IPS-18a (cell line): ENCODE results near the gene ZCCHC7.

Source experiments
- H3K27ac ChIP-seq: one replicate; pipeline ENCODE4 v1.5.1; 2013; ENCODE audit warnings: low read length
- H3K27me3 ChIP-seq: one replicate; pipeline ENCODE4 v1.6.1; 2013; ENCODE audit warnings: mild to moderate bottlenecking, low read length; ENCODE audit not compliant: control insufficient read depth, insufficient read depth
- H3K36me3 ChIP-seq: one replicate; pipeline ENCODE4 v1.6.1; 2013; ENCODE audit warnings: low read depth, low read length; ENCODE audit not compliant: control insufficient read depth
- H3K4me1 ChIP-seq: one replicate; pipeline ENCODE4 v1.6.1; 2013; ENCODE audit warnings: low read depth, low read length; ENCODE audit not compliant: control insufficient read depth
- H3K4me3 ChIP-seq: one replicate; pipeline ENCODE4 v1.5.1; 2013; ENCODE audit warnings: low read length
- H3K9ac ChIP-seq: one replicate; pipeline ENCODE4 v1.6.1; 2013; ENCODE audit warnings: mild to moderate bottlenecking, low read length, moderate library complexity
- H3K9me3 ChIP-seq: one replicate; pipeline ENCODE4 v1.6.1; 2013; ENCODE audit warnings: low read depth, low read length; ENCODE audit not compliant: control insufficient read depth

The ZCCHC7 gene

GRCh38 chr9:37335238-37335637 is 214.9 kb downstream of the ZCCHC7 start:
- Histone ChIP-seq H3K27ac (no peak overlapping the region), H3K4me3 (no peak overlapping the region), H3K9me3 (no peaks in the 10 kb centered on the region), H3K4me1 (peaks cover 24% of the 10 kb centered on the region), H3K27me3 (no peaks in the 10 kb centered on the region), H3K9ac (no peak overlapping the region), H3K36me3 (no peaks in the 10 kb centered on the region)

GRCh38 chr9:37336150-37336549 is 215.8 kb downstream of the ZCCHC7 start:
- Histone ChIP-seq H3K27ac (no peak overlapping the region), H3K4me3 (no peak overlapping the region), H3K9ac (no peak overlapping the region), H3K9me3 (no peaks in the 10 kb centered on the region), H3K4me1 (peaks cover 27% of the 10 kb centered on the region), H3K36me3 (no peaks in the 10 kb centered on the region), H3K27me3 (no peaks in the 10 kb centered on the region)

GRCh38 chr9:37337301-37337890 is 217.0 kb downstream of the ZCCHC7 start:
- no peaks in the 10 kb centered on the region for H3K36me3 ChIP-seq

GRCh38 chr9:37338218-37338617 is 217.8 kb downstream of the ZCCHC7 start:
- Histone ChIP-seq H3K36me3 (no peaks in the 10 kb centered on the region), H3K27ac (no peak overlapping the region), H3K4me1 (peaks cover 35% of the 10 kb centered on the region), H3K9me3 (no peaks in the 10 kb centered on the region), H3K4me3 (no peak overlapping the region), H3K9ac (no peak overlapping the region), H3K27me3 (no peaks in the 10 kb centered on the region)

More at GRCh38 chr9:37337301-37337890, 217.0 kb downstream of the ZCCHC7 start:
- H3K4me1 ChIP-seq = peaks cover 35% of the 10 kb centered on the region
- no peak overlapping the region for H3K9ac ChIP-seq
- H3K9me3 ChIP-seq = no peaks in the 10 kb centered on the region
- H3K27me3 ChIP-seq = no peaks in the 10 kb centered on the region
- no peak overlapping the region for H3K27ac ChIP-seq
- no peak overlapping the region for H3K4me3 ChIP-seq

GRCh38 chr9:37339923-37340322 is 219.5 kb downstream of the ZCCHC7 start:
- Histone ChIP-seq H3K36me3 (no peaks in the 10 kb centered on the region), H3K9ac (no peak overlapping the region), H3K4me1 (peaks cover 35% of the 10 kb centered on the region), H3K27me3 (no peaks in the 10 kb centered on the region), H3K4me3 (no peak overlapping the region), H3K27ac (no peak overlapping the region), H3K9me3 (no peaks in the 10 kb centered on the region)

- H3K9me3 ChIP-seq = no peaks in the 10 kb centered on the region
- H3K4me3 ChIP-seq = no peak overlapping the region
- H3K9ac ChIP-seq = no peak overlapping the region
- H3K4me1 ChIP-seq = peaks cover 35% of the 10 kb centered on the region
- H3K27me3 ChIP-seq = no peaks in the 10 kb centered on the region
- H3K27ac ChIP-seq = no peak overlapping the region
- H3K36me3 ChIP-seq = no peaks in the 10 kb centered on the region
Measured at GRCh38 chr9:37340961-37341360, 220.6 kb downstream of the ZCCHC7 start.

- Histone ChIP-seq H3K9me3 (no peaks in the 10 kb centered on the region), H3K4me1 (peaks cover 34% of the 10 kb centered on the region), H3K27ac (no peak overlapping the region), H3K27me3 (no peaks in the 10 kb centered on the region), H3K4me3 (no peak overlapping the region), H3K9ac (no peak overlapping the region), H3K36me3 (no peaks in the 10 kb centered on the region)
Measured at GRCh38 chr9:37341704-37342103, 221.3 kb downstream of the ZCCHC7 start.

GRCh38 chr9:37342493-37342892 is 222.1 kb downstream of the ZCCHC7 start:
- Histone ChIP-seq H3K9me3 (no peaks in the 10 kb centered on the region), H3K27ac (no peak overlapping the region), H3K9ac (no peak overlapping the region), H3K36me3 (no peaks in the 10 kb centered on the region), H3K27me3 (no peaks in the 10 kb centered on the region), H3K4me1 (peaks cover 28% of the 10 kb centered on the region), H3K4me3 (no peak overlapping the region)

GRCh38 chr9:37342895-37343294 is 222.5 kb downstream of the ZCCHC7 start:
- peaks cover 24% of the 10 kb centered on the region for H3K4me1 ChIP-seq
- H3K27ac ChIP-seq = no peak overlapping the region

GRCh38 chr9:37343724-37344123 is 223.3 kb downstream of the ZCCHC7 start:
- Histone ChIP-seq H3K9ac (no peak overlapping the region), H3K36me3 (no peaks in the 10 kb centered on the region), H3K9me3 (no peaks in the 10 kb centered on the region), H3K4me3 (no peak overlapping the region), H3K27me3 (no peaks in the 10 kb centered on the region), H3K27ac (no peak overlapping the region), H3K4me1 (peaks cover 24% of the 10 kb centered on the region)

More at GRCh38 chr9:37342895-37343294, 222.5 kb downstream of the ZCCHC7 start:
- Histone ChIP-seq H3K36me3 (no peaks in the 10 kb centered on the region), H3K9ac (no peak overlapping the region), H3K27me3 (no peaks in the 10 kb centered on the region), H3K4me3 (no peak overlapping the region), H3K9me3 (no peaks in the 10 kb centered on the region)

- Histone ChIP-seq H3K27ac (no peak overlapping the region), H3K4me1 (peaks cover 14% of the 10 kb centered on the region), H3K36me3 (no peaks in the 10 kb centered on the region)
Measured at GRCh38 chr9:37345038-37345437, 224.7 kb downstream of the ZCCHC7 start.

GRCh38 chr9:37348917-37349316 is 228.5 kb downstream of the ZCCHC7 start:
- Histone ChIP-seq H3K4me1 (no peaks in the 10 kb centered on the region), H3K4me3 (no peak overlapping the region), H3K27me3 (no peaks in the 10 kb centered on the region), H3K27ac (no peak overlapping the region), H3K36me3 (no peaks in the 10 kb centered on the region), H3K9ac (no peak overlapping the region), H3K9me3 (no peaks in the 10 kb centered on the region)

More at GRCh38 chr9:37345038-37345437, 224.7 kb downstream of the ZCCHC7 start:
- Histone ChIP-seq H3K9me3 (no peaks in the 10 kb centered on the region), H3K4me3 (no peak overlapping the region), H3K27me3 (no peaks in the 10 kb centered on the region), H3K9ac (no peak overlapping the region)
